ENCODE measurements around the gene BCO1. TPM values are rescaled to one million over a fixed set of nuclear protein-coding genes. Genes with fewer than 3 reads are reported as not detected.

The BCO1 gene
- polyA plus RNA-seq, 2 donors: 0.16 to 0.41 TPM

DNA sequence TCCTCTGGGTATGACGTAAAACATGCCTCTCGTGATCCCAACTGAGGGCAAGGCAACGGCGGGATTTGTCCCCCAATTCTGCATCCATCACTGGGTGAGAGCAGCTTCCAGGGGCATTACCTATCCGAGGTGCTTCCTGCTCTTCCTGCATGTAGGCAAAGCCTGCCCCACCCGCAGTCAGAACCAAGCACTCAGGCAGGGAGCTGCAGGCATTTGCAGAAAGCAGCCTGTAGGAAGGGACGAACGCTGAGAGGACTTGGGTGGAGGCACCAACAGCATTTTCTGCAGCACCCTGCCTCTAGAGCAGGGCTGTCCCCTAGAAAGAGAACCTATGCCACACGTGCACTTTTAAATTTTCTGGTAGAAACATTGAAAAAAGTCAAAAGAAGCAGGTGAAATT lies 5.5 kb downstream of the BCO1 start:
- H3K27me3 ChIP-seq (ENCODE audit: control insufficient read depth in 1 of 2, insufficient read depth in 2 of 2, low read length in 2 of 2): no peaks in the 10 kb centered on the region
- H3K4me3 ChIP-seq (ENCODE audit: low read depth in 1 of 2, low read length in 2 of 2): no peak overlapping the region
- 34 to 45% methylated on average over 9 of the region's 9 CpGs for WGBS, 2 donors
- peaks cover 0 to 4% of the 10 kb centered on the region in 2 donors for H3K4me1 ChIP-seq (ENCODE audit: control insufficient read depth in 2 of 2, insufficient read depth in 2 of 2, low read length in 1 of 2)
- H3K36me3 ChIP-seq (ENCODE audit: control insufficient read depth in 2 of 2, insufficient read depth in 2 of 2, low read length in 1 of 2): no peaks in the 10 kb centered on the region
- no peaks in the 10 kb centered on the region for H3K9me3 ChIP-seq (ENCODE audit: control insufficient read depth in 2 of 2, insufficient read depth in 1 of 2, low read depth in 1 of 2, low read length in 1 of 2)
- peak overlapping the region; percentile 34 to 66 for H3K27ac ChIP-seq (ENCODE audit: low read depth in 2 of 2, low read length in 1 of 2)

GRCh38 chr16:81251871-81252270 lies 13.4 kb downstream of the BCO1 start:
- Histone ChIP-seq H3K4me3 (ENCODE audit: low read depth in 1 of 2, low read length in 2 of 2) (no peak overlapping the region), H3K36me3 (ENCODE audit: control insufficient read depth in 2 of 2, insufficient read depth in 2 of 2, low read length in 1 of 2) (no peaks in the 10 kb centered on the region), H3K27me3 (ENCODE audit: control insufficient read depth in 1 of 2, insufficient read depth in 2 of 2, low read length in 2 of 2) (no peaks in the 10 kb centered on the region), H3K4me1 (ENCODE audit: control insufficient read depth in 2 of 2, insufficient read depth in 2 of 2, low read length in 1 of 2) (no peaks in the 10 kb centered on the region), H3K27ac (ENCODE audit: low read depth in 2 of 2, low read length in 1 of 2) (no peak overlapping the region), H3K9me3 (ENCODE audit: control insufficient read depth in 2 of 2, insufficient read depth in 1 of 2, low read depth in 1 of 2, low read length in 1 of 2) (no peaks in the 10 kb centered on the region)
- WGBS, 2 donors: 54 to 63% methylated on average over 2 of the region's 2 CpGs

- H3K9me3 ChIP-seq (ENCODE audit: control insufficient read depth in 2 of 2, insufficient read depth in 1 of 2, low read depth in 1 of 2, low read length in 1 of 2): no peaks in the 10 kb centered on the region
- H3K36me3 ChIP-seq (ENCODE audit: control insufficient read depth in 2 of 2, insufficient read depth in 2 of 2, low read length in 1 of 2): no peaks in the 10 kb centered on the region
- no peak overlapping the region for H3K27ac ChIP-seq (ENCODE audit: low read depth in 2 of 2, low read length in 1 of 2)
- no peaks in the 10 kb centered on the region for H3K4me1 ChIP-seq (ENCODE audit: control insufficient read depth in 2 of 2, insufficient read depth in 2 of 2, low read length in 1 of 2)
- no peaks in the 10 kb centered on the region for H3K27me3 ChIP-seq (ENCODE audit: control insufficient read depth in 1 of 2, insufficient read depth in 2 of 2, low read length in 2 of 2)
- 83 to 93% methylated on average over 5 of the region's 5 CpGs for WGBS, 2 donors
- H3K4me3 ChIP-seq (ENCODE audit: low read depth in 1 of 2, low read length in 2 of 2): no peak overlapping the region
These were observed 14.7 kb downstream of the BCO1 start for GRCh38 chr16:81253141-81253540.

- Histone ChIP-seq H3K4me3 (ENCODE audit: low read depth in 1 of 2, low read length in 2 of 2) (no peak overlapping the region), H3K9me3 (ENCODE audit: control insufficient read depth in 2 of 2, insufficient read depth in 1 of 2, low read depth in 1 of 2, low read length in 1 of 2) (no peaks in the 10 kb centered on the region), H3K4me1 (ENCODE audit: control insufficient read depth in 2 of 2, insufficient read depth in 2 of 2, low read length in 1 of 2) (no peaks in the 10 kb centered on the region), H3K36me3 (ENCODE audit: control insufficient read depth in 2 of 2, insufficient read depth in 2 of 2, low read length in 1 of 2) (no peaks in the 10 kb centered on the region), H3K27ac (ENCODE audit: low read depth in 2 of 2, low read length in 1 of 2) (no peak overlapping the region), H3K27me3 (ENCODE audit: control insufficient read depth in 1 of 2, insufficient read depth in 2 of 2, low read length in 2 of 2) (no peaks in the 10 kb centered on the region)
- 91 to 94% methylated on average over 5 of the region's 5 CpGs for WGBS, 2 donors
These were observed 16.5 kb downstream of the BCO1 start for GRCh38 chr16:81254922-81255526.

- 70 to 72% methylated on average over 4 of the region's 4 CpGs for WGBS, 2 donors
- no peaks in the 10 kb centered on the region for H3K27me3 ChIP-seq (ENCODE audit: control insufficient read depth in 1 of 2, insufficient read depth in 2 of 2, low read length in 2 of 2)
These were observed 21.4 kb downstream of the BCO1 start for GRCh38 chr16:81259916-81260315.

DNA sequence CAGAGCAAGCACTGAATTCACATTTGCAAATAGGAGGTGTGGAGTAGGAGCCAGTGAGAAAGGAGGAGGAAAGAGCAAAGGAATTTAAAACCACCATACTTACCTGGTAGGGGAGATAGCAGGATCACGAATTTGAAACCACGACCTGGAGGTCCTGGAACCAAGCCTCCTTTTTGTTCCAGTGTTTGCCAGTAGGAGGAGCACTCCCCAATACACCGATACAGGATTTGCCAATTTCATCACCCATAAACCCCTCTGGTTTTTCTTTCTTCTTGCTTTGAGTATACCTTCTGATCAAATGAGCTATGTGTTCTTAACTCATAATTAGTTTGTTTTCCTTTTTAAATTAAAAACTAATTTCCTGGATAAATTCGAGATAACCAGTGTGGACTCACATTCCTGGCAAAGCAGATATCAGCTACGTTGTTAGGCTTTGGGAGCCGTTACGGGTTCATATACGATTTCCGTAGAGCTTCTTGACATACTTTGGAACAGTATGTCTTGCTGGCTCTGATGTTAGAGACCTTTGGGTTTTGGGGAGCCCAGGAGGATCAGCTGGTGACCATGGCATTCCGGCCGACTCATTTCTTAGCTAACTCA lies 22.7 kb downstream of the BCO1 start:
- Histone ChIP-seq H3K27me3 (ENCODE audit: control insufficient read depth in 1 of 2, insufficient read depth in 2 of 2, low read length in 2 of 2) (no peaks in the 10 kb centered on the region), H3K4me1 (ENCODE audit: control insufficient read depth in 2 of 2, insufficient read depth in 2 of 2, low read length in 1 of 2) (peaks cover 0 to 5% of the 10 kb centered on the region in 2 donors), H3K27ac (ENCODE audit: low read depth in 2 of 2, low read length in 1 of 2) (no peak overlapping the region), H3K4me3 (ENCODE audit: low read depth in 1 of 2, low read length in 2 of 2) (no peak overlapping the region), H3K36me3 (ENCODE audit: control insufficient read depth in 2 of 2, insufficient read depth in 2 of 2, low read length in 1 of 2) (no peaks in the 10 kb centered on the region), H3K9me3 (ENCODE audit: control insufficient read depth in 2 of 2, insufficient read depth in 1 of 2, low read depth in 1 of 2, low read length in 1 of 2) (no peaks in the 10 kb centered on the region)
- WGBS, 2 donors: 71 to 74% methylated on average over 11 of the region's 11 CpGs

More at GRCh38 chr16:81259916-81260315, 21.4 kb downstream of the BCO1 start:
- no peaks in the 10 kb centered on the region for H3K36me3 ChIP-seq (ENCODE audit: control insufficient read depth in 2 of 2, insufficient read depth in 2 of 2, low read length in 1 of 2)
- H3K4me3 ChIP-seq (ENCODE audit: low read depth in 1 of 2, low read length in 2 of 2): no peak overlapping the region
- H3K4me1 ChIP-seq (ENCODE audit: control insufficient read depth in 2 of 2, insufficient read depth in 2 of 2, low read length in 1 of 2): no peaks in the 10 kb centered on the region
- H3K9me3 ChIP-seq (ENCODE audit: control insufficient read depth in 2 of 2, insufficient read depth in 1 of 2, low read depth in 1 of 2, low read length in 1 of 2): no peaks in the 10 kb centered on the region
- H3K27ac ChIP-seq (ENCODE audit: low read depth in 2 of 2, low read length in 1 of 2): no peak overlapping the region

GRCh38 chr16:81263470-81264220 lies 25.2 kb downstream of the BCO1 start:
- Histone ChIP-seq H3K4me1 (ENCODE audit: control insufficient read depth in 2 of 2, insufficient read depth in 2 of 2, low read length in 1 of 2) (peaks cover 0 to 10% of the 10 kb centered on the region in 2 donors), H3K4me3 (ENCODE audit: low read depth in 1 of 2, low read length in 2 of 2) (no peak overlapping the region), H3K9me3 (ENCODE audit: control insufficient read depth in 2 of 2, insufficient read depth in 1 of 2, low read depth in 1 of 2, low read length in 1 of 2) (no peaks in the 10 kb centered on the region), H3K27ac (ENCODE audit: low read depth in 2 of 2, low read length in 1 of 2) (no peak overlapping the region), H3K27me3 (ENCODE audit: control insufficient read depth in 1 of 2, insufficient read depth in 2 of 2, low read length in 2 of 2) (no peaks in the 10 kb centered on the region), H3K36me3 (ENCODE audit: control insufficient read depth in 2 of 2, insufficient read depth in 2 of 2, low read length in 1 of 2) (no peaks in the 10 kb centered on the region)
- 50 to 57% methylated on average over 11 of the region's 11 CpGs for WGBS, 2 donors

DNA sequence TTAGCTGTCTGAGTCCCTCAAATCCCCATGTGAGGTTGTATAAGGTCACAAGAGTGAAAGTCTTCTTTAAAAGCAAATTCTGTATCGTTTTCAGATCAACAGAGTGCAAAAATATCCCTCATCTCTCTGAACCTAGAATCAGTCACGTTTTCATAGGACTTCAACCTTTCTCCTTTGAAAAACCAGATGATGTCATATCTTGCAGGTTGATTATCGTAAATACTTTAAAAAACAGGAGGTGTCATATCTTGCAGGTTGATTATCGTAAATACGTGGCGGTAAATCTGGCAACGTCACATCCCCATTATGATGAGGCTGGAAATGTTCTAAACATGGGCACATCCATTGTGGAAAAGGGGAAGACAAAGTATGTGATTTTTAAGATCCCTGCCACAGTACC lies 25.9 kb downstream of the BCO1 start:
- H3K27ac ChIP-seq (ENCODE audit: low read depth in 2 of 2, low read length in 1 of 2): no peak overlapping the region
- WGBS, 2 donors: 78 to 87% methylated on average over 7 of the region's 7 CpGs

DNA sequence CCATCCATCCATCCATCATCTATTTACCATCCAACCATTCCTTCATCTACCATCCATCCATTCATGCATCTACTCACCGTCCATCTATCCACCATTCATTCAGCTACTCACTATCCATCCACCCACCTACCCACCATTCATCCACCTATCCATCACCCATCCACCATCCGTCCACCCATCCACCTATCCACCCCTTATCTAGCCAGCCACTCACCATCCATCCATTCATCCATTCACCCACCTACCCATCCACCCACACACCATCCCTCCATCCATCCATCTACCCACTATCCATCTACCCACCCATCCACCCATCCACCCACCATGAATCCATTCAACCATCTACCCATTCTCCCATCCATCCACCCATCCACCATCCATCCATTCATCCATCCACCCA lies 26.6 kb downstream of the BCO1 start:
- Histone ChIP-seq H3K4me3 (ENCODE audit: low read depth in 1 of 2, low read length in 2 of 2) (no peak overlapping the region), H3K27ac (ENCODE audit: low read depth in 2 of 2, low read length in 1 of 2) (no peak overlapping the region), H3K9me3 (ENCODE audit: control insufficient read depth in 2 of 2, insufficient read depth in 1 of 2, low read depth in 1 of 2, low read length in 1 of 2) (no peaks in the 10 kb centered on the region), H3K36me3 (ENCODE audit: control insufficient read depth in 2 of 2, insufficient read depth in 2 of 2, low read length in 1 of 2) (no peaks in the 10 kb centered on the region), H3K4me1 (ENCODE audit: control insufficient read depth in 2 of 2, insufficient read depth in 2 of 2, low read length in 1 of 2) (peaks cover 0 to 10% of the 10 kb centered on the region in 2 donors), H3K27me3 (ENCODE audit: control insufficient read depth in 1 of 2, insufficient read depth in 2 of 2, low read length in 2 of 2) (no peaks in the 10 kb centered on the region)
- WGBS, 2 donors: 96 to 100% methylated on average over 2 of the region's 2 CpGs

More for the DNA sequence above, 25.9 kb downstream of the BCO1 start:
- Histone ChIP-seq H3K36me3 (ENCODE audit: control insufficient read depth in 2 of 2, insufficient read depth in 2 of 2, low read length in 1 of 2) (no peaks in the 10 kb centered on the region), H3K27me3 (ENCODE audit: control insufficient read depth in 1 of 2, insufficient read depth in 2 of 2, low read length in 2 of 2) (no peaks in the 10 kb centered on the region), H3K4me3 (ENCODE audit: low read depth in 1 of 2, low read length in 2 of 2) (no peak overlapping the region), H3K4me1 (ENCODE audit: control insufficient read depth in 2 of 2, insufficient read depth in 2 of 2, low read length in 1 of 2) (peaks cover 0 to 10% of the 10 kb centered on the region in 2 donors), H3K9me3 (ENCODE audit: control insufficient read depth in 2 of 2, insufficient read depth in 1 of 2, low read depth in 1 of 2, low read length in 1 of 2) (no peaks in the 10 kb centered on the region)

Data from esophagus (tissue), 2 donors.